ENCODE results near the gene BICD2.

BICD2 gene

GRCh38 chr9:92668746-92669526 lies 95.7 kb downstream of the BICD2 start:
- DNase-seq (ENCODE audit: low read depth): peak; percentile 35

GRCh38 chr9:92666912-92667532 lies 97.6 kb downstream of the BICD2 start:
- DNase-seq (ENCODE audit: low read depth): no peak

GRCh38 chr9:92666236-92666635 lies 98.4 kb downstream of the BICD2 start:
- DNase-seq (ENCODE audit: low read depth): no peak

GRCh38 chr9:92665836-92666235 lies 98.8 kb downstream of the BICD2 start:
- no peak for DNase-seq (ENCODE audit: low read depth)

- DNase-seq (ENCODE audit: low read depth): no peak
Observed at GRCh38 chr9:92664394-92665152, 100.1 kb downstream of the BICD2 start.

- no peak for DNase-seq (ENCODE audit: low read depth)
Observed at GRCh38 chr9:92663951-92664350, 100.7 kb downstream of the BICD2 start.

GRCh38 chr9:92663126-92663525 lies 101.5 kb downstream of the BICD2 start:
- no peak for DNase-seq (ENCODE audit: low read depth)

- DNase-seq (ENCODE audit: low read depth): no peak
Observed at GRCh38 chr9:92661743-92662142, 102.9 kb downstream of the BICD2 start.
